Sigmoid colon (tissue), 4 donors: ENCODE measurements around the gene OVAAL.

Experiments used
- POLR2AphosphoS5 ChIP-seq, 4 donors: sonication (generic); formaldehyde crosslinking; IDR thresholded peaks; one replicate each; pipeline ENCODE4 v1.6.1; 2017; ENCODE audit warnings: antibody characterized with exemption in 4 of 4
- TF ChIP-seq, protein P1 (sequence below), 4 experiments: fragments of 450-650 bp in 3 of 4; fragments of 200-600 bp in 1 of 4; IDR thresholded peaks; one replicate each; pipeline ENCODE4 v1.5.1; 2016 to 2019; ENCODE audit warnings: antibody characterized with exemption in 4 of 4, mild to moderate bottlenecking in 3 of 4, moderate library complexity in 2 of 4

DNA sequence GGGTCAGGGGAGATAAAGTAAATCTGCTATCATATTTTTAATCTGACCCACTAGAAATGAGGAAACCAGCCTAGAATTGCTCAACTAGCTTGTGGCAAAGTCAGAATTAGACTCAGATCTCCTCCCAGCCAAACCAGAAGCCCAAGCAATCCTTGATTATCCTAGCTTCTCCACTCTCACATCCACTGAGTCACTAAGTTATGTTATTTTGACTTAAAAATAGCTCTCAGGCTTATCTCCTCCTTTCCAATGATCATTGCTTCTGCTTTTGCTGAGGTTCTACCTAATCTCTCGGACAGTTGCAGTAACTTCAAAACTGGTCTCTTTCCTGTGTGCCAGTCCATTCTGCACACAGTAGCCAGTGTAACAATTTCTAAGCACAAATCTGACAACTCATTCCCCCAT is 22.9 kb downstream of the OVAAL start:
- no peak for TF ChIP-seq POLR2AphosphoS5 (IDR thresholded peaks at IDR 0.05)
- TF ChIP-seq, protein P1, sequence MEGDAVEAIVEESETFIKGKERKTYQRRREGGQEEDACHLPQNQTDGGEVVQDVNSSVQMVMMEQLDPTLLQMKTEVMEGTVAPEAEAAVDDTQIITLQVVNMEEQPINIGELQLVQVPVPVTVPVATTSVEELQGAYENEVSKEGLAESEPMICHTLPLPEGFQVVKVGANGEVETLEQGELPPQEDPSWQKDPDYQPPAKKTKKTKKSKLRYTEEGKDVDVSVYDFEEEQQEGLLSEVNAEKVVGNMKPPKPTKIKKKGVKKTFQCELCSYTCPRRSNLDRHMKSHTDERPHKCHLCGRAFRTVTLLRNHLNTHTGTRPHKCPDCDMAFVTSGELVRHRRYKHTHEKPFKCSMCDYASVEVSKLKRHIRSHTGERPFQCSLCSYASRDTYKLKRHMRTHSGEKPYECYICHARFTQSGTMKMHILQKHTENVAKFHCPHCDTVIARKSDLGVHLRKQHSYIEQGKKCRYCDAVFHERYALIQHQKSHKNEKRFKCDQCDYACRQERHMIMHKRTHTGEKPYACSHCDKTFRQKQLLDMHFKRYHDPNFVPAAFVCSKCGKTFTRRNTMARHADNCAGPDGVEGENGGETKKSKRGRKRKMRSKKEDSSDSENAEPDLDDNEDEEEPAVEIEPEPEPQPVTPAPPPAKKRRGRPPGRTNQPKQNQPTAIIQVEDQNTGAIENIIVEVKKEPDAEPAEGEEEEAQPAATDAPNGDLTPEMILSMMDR (IDR thresholded peaks at IDR 0.05), result no peak
